Suprapubic skin (tissue), 4 donors: Measurements from ENCODE around the gene B3GALT4. TPM values are rescaled to one million over a fixed set of nuclear protein-coding genes. Genes with fewer than 3 reads are reported as not detected.
"Not testable (repeated sequence)": the region's sequence is repeated elsewhere in the genome, so short reads cannot be mapped to it uniquely, and the experiment has no call there.

Experiments used
- DNase-seq, 2 donors: peaks; one replicate each; pipeline ENCODE4 v3.0.0-alpha.2; 2019; ENCODE audit warnings: low spot score in 2 of 2
- H3K27ac ChIP-seq: fragments of 200-600 bp; sonication (generic); one replicate; pipeline ENCODE4 v1.5.1; 2019
- H3K27me3 ChIP-seq: fragments of 200-600 bp; sonication (generic); one replicate; pipeline ENCODE4 v1.5.1; 2019
- H3K36me3 ChIP-seq: fragments of 200-600 bp; sonication (generic); one replicate; pipeline ENCODE4 v1.5.1; 2019
- H3K4me1 ChIP-seq: fragments of 200-600 bp; sonication (generic); one replicate; pipeline ENCODE4 v1.5.1; 2019
- H3K4me3 ChIP-seq: fragments of 200-600 bp; sonication (generic); one replicate; pipeline ENCODE4 v1.5.1; 2019; ENCODE audit warnings: mild to moderate bottlenecking
- H3K9me3 ChIP-seq: fragments of 200-600 bp; sonication (generic); one replicate; pipeline ENCODE4 v1.5.1; 2019
- EP300 ChIP-seq: sonication (generic); formaldehyde crosslinking; IDR thresholded peaks from one replicate; pipeline ENCODE4 v1.6.1; 2017; ENCODE audit warnings: antibody characterized with exemption
- POLR2A ChIP-seq, 2 donors: fragments of 450-650 bp; IDR thresholded peaks; one replicate each; pipeline ENCODE4 v1.6.1; 2017; ENCODE audit warnings: antibody characterized with exemption in 2 of 2, mild to moderate bottlenecking in 2 of 2, moderate library complexity in 2 of 2
- POLR2AphosphoS5 ChIP-seq, 3 donors: sonication (generic); formaldehyde crosslinking; IDR thresholded peaks; one replicate each; pipeline ENCODE4 v1.6.1; 2017; ENCODE audit warnings: antibody characterized with exemption in 3 of 3
- WGBS: methylation state at CpG from one replicate; pipeline ENCODE4 v1.1.5; 2018; 5-methylcytosine and 5-hydroxymethylcytosine counted together
- total RNA-seq, 4 donors: library from RNA; depleted of rRNA; stranded (reverse); fragments of >200 nt; gene quantifications; one replicate each; pipeline ENCODE4 v1.1.0, GENCODE V29; 2016
- TF ChIP-seq, protein P1 (sequence below), 2 donors: fragments of 200-600 bp in 1 of 2; fragments of 450-650 bp in 1 of 2; sonication (generic) in 1 of 2; IDR thresholded peaks; one replicate each; pipeline ENCODE4 v1.5.1; 2016 to 2019; ENCODE audit warnings: antibody characterized with exemption in 2 of 2, mild to moderate bottlenecking in 1 of 2, moderate library complexity in 1 of 2

B3GALT4 gene
- total RNA-seq, 4 donors from 2014 or later = 16.6 to 26.2 (median 18.2) TPM

- Histone ChIP-seq H3K36me3 (peaks cover 62% of the 10 kb centered on the region), H3K27ac (no peak overlapping the region), H3K4me3 (no peak overlapping the region), H3K4me1 (peaks cover 34% of the 10 kb centered on the region), H3K9me3 (no peaks in the 10 kb centered on the region), H3K27me3 (no peaks in the 10 kb centered on the region)
- DNase-seq = peak in 1 of 2 donors; percentile 65
- TF ChIP-seq, protein P1, sequence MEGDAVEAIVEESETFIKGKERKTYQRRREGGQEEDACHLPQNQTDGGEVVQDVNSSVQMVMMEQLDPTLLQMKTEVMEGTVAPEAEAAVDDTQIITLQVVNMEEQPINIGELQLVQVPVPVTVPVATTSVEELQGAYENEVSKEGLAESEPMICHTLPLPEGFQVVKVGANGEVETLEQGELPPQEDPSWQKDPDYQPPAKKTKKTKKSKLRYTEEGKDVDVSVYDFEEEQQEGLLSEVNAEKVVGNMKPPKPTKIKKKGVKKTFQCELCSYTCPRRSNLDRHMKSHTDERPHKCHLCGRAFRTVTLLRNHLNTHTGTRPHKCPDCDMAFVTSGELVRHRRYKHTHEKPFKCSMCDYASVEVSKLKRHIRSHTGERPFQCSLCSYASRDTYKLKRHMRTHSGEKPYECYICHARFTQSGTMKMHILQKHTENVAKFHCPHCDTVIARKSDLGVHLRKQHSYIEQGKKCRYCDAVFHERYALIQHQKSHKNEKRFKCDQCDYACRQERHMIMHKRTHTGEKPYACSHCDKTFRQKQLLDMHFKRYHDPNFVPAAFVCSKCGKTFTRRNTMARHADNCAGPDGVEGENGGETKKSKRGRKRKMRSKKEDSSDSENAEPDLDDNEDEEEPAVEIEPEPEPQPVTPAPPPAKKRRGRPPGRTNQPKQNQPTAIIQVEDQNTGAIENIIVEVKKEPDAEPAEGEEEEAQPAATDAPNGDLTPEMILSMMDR (IDR thresholded peaks at IDR 0.05) = peak; percentile 40 to 49
- no peak for TF ChIP-seq EP300
- WGBS = 58% methylated on average over 3 of the region's 5 CpGs
Observed at GRCh38 chr6:33279971-33280511, 3.1 kb downstream of the B3GALT4 start.

DNA sequence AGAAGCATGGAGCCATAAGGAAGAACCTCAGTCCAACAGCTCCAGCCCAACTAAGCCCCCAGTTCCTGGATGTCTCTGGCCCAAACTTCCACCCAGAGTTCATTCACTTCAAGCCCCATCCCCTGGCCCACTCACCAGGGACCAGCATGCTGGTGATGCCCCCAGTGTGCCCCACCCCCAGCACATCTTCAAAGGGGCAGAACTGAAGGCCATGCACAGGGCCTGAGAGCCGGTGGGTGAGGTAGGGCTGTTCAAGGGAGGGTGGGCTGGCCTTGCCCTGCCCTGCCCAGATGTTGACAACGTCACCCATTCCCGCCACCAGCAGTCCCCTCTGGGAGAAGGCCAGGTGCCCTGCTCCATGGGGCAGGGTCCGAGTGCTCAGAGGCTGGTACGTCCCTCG, 3.6 kb downstream of the B3GALT4 start:
- no peaks in the 10 kb centered on the region for H3K9me3 ChIP-seq
- WGBS = 100% methylated on average over 5 of the region's 6 CpGs
- H3K4me3 ChIP-seq = no peak overlapping the region
- DNase-seq = no peak
- no peaks in the 10 kb centered on the region for H3K27me3 ChIP-seq
- no peak overlapping the region for H3K27ac ChIP-seq
- TF ChIP-seq, protein P1 (IDR thresholded peaks at IDR 0.05) = no peak
- TF ChIP-seq EP300 (no peak), POLR2AphosphoS5 (IDR thresholded peaks at IDR 0.05) (no peak), POLR2A (IDR thresholded peaks at IDR 0.05) (no peak)
- peaks cover 62% of the 10 kb centered on the region for H3K36me3 ChIP-seq
- H3K4me1 ChIP-seq = peaks cover 29% of the 10 kb centered on the region

DNA sequence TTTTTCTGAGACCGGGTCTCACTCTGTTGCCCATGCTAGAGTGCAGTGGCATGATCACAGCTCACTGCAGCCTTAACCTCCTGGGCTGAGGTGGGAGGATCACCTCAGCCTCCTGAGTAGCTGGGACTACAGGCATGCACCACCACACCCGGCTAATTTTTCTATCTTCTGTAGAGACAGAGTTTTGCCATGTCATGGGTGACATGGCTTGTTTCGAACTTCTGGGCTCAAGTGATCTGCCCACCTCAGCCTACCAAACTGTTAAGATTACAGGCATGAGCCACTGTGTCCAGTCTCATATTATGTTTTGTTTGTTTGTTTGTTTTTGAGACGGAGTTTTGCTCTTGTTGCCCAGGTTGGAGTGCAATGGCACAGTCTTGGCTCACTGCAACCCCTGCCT, 8.3 kb downstream of the B3GALT4 start:
- not testable (repeated sequence) for H3K9me3 ChIP-seq, DNase-seq, H3K27ac ChIP-seq, H3K4me3 ChIP-seq, H3K27me3 ChIP-seq
- Histone ChIP-seq H3K36me3 (peaks cover 58% of the 10 kb centered on the region), H3K4me1 (peaks cover 16% of the 10 kb centered on the region)
- WGBS = 83% methylated on average over 4 of the region's 4 CpGs

DNA sequence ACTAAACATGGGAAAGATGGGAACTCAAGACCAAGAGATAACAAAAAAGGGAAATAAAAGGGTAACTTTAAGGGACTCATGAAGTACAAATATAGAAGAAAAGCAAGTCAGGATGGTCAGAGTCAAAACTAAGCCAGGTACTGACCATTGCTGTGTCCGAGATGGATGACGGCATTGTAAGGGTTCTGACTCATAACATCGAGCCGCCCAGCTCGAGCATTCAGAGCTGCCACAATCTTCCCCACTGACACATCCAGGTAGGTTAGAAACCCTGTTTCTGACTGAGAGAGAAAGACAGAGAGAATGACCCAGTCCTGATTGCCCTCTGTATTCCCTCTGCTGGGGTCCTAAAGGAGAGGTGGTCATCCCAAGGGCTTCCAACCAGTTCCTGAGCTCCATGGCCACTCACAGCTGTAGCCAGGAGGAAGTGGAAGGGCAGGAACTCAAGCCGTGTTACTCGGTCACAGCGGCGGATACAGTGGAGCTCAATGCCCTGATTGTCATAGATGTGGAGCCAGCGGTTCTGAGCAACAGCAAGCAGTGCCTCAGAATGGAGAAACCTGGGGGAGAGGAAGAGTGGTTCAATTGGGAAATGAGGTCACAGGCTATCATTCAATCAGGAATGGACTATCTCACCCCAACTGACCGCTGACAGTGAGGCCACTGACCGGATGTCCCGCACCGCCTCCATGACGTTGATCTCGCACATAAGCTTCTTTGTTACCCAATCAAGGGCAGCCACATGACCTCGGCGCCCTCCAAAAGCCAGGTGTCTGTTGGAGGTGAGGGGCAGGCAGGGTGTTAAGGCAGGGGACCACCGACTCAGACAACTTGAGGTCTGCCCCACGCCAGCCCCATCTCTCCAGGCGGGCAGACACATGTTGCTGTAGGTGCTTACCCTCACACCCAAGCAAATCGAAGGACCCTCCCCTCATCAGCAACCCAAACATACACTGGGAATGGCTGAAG, 10.3 kb downstream of the B3GALT4 start:
- peaks cover 25% of the 10 kb centered on the region for H3K4me1 ChIP-seq
- no peaks in the 10 kb centered on the region for H3K27me3 ChIP-seq
- no peaks in the 10 kb centered on the region for H3K9me3 ChIP-seq
- no peak for DNase-seq
- whole genome bisulfite sequencing = 86% methylated on average over 22 of the region's 22 CpGs
- no peak overlapping the region for H3K4me3 ChIP-seq
- TF ChIP-seq POLR2AphosphoS5 (IDR thresholded peaks at IDR 0.05) (no peak), EP300 (no peak), POLR2A (IDR thresholded peaks at IDR 0.05) (no peak)
- TF ChIP-seq, protein P1 (IDR thresholded peaks at IDR 0.05) = no peak
- peaks cover 57% of the 10 kb centered on the region for H3K36me3 ChIP-seq
- H3K27ac ChIP-seq = no peak overlapping the region

DNA sequence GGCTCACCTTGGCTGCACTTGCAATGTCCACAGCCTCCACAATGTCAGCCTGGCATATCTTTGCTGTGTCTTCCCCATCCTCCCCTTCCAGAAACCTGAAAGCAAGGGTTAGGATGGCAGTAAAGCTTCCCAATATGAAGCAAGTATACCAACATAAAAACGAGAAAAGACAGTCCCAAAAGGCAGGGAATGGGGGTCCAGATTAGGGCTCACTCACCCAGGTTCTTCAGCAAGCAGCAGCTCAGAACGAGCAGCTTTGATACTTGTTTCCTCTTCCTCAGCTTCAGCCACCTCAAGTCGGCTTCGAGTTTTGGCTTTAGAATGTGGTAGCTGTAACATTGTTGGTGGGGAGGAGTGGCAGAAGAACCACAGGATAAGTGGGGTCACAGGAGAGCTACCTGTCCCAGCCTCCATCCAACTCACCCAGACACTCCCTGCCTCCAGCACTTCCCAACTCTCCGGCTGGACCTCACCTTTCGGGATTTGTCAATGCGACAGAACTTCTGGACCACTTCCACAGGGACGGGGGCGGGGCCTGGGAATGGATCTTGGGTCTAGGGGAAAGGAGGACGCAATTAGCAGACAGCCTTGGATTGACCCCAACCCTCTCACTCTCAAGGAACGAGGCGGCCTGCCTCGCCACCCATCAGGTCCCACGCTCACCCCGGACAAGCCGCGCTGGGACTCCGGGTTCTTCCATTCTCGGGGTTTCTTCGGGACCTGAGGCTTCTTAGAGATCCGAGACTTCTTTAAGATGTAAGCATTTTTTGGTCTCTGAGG, 11.4 kb downstream of the B3GALT4 start:
- Histone ChIP-seq H3K27me3 (no peaks in the 10 kb centered on the region), H3K4me1 (peaks cover 25% of the 10 kb centered on the region), H3K27ac (peak overlapping the region; percentile 77), H3K36me3 (peaks cover 59% of the 10 kb centered on the region), H3K9me3 (no peaks in the 10 kb centered on the region), H3K4me3 (peak overlapping the region; percentile 86)
- TF ChIP-seq EP300 = no peak
- TF ChIP-seq POLR2A (IDR thresholded peaks at IDR 0.05) = no peak
- TF ChIP-seq POLR2AphosphoS5 (IDR thresholded peaks at IDR 0.05) = no peak
- TF ChIP-seq, protein P1 (IDR thresholded peaks at IDR 0.05) = no peak
- no peak for DNase-seq
- WGBS = 15% methylated on average over 13 of the region's 21 CpGs
